ENCODE measurements around the gene ROBO4. TPM values are rescaled to one million over a fixed set of nuclear protein-coding genes. Genes with fewer than 3 reads are reported as not detected.
A peak's percentile ranks its signal among the peaks of the same experiment; 100 is the strongest.

Gene ROBO4
- total RNA-seq, 1 experiment from 2014 or later: 1.6 TPM

GRCh38 chr11:124945826-124946225, 48.2 kb upstream of the ROBO4 start:
- no peak overlapping the region for H3K9ac ChIP-seq (ENCODE audit: low read length)
- no peak overlapping the region for H3K27ac ChIP-seq (ENCODE audit: low read length)
- BruUV-seq (replicated peaks): no TSS peak
- intact Hi-C loops (cut with micrococcal nuclease): no loop called here
- no peaks in the 10 kb centered on the region for H4K20me1 ChIP-seq (ENCODE audit: low read length)
- DNase-seq (no peak), ATAC-seq (peak; percentile 51; the same call in 1 of the 2 replicates)
- H2AFZ ChIP-seq (ENCODE audit: low read length): no peak overlapping the region
- ChIA-PET CTCF (no interaction called here), POLR2A (ENCODE audit: unreplicated experiment) (no interaction called here)
- no peaks in the 10 kb centered on the region for H3F3A ChIP-seq (ENCODE audit: low read length, unreplicated experiment)
- no peaks in the 10 kb centered on the region for H3K9me3 ChIP-seq (ENCODE audit: low read length)
- no peaks in the 10 kb centered on the region for H3K9me2 ChIP-seq (replicated peaks; ENCODE audit: low read length)
- no peak overlapping the region for H3K4me2 ChIP-seq (ENCODE audit: low read length)
- H3K4me3 ChIP-seq (ENCODE audit: low read length): no peak overlapping the region
- no peaks in the 10 kb centered on the region for H3K27me3 ChIP-seq (ENCODE audit: low read length)
- no peaks in the 10 kb centered on the region for H3K79me2 ChIP-seq (ENCODE audit: low read length)
- H3K36me3 ChIP-seq (ENCODE audit: low read depth, low read length): no peaks in the 10 kb centered on the region
- TF ChIP-seq EZH2 (IDR thresholded peaks at IDR 0.05; ENCODE audit: low read length, unreplicated experiment) (no peak), CTCF (conservative IDR thresholded peaks at IDR 0.05; ENCODE audit: low read depth, low read length) (no peak), EZH2phosphoT487 (IDR thresholded peaks at IDR 0.05; ENCODE audit: borderline replicate concordance, low read length) (no peak)
- peaks cover 4% of the 10 kb centered on the region; the same call in 1 of the 2 replicates for H3K4me1 ChIP-seq (ENCODE audit: insufficient read depth, low read length)

GRCh38 chr11:124944565-124944964, 46.9 kb upstream of the ROBO4 start:
- DNase-seq (no peak), ATAC-seq (no peak)
- peaks cover 4% of the 10 kb centered on the region; the same call in 1 of the 2 replicates for H3K4me1 ChIP-seq (ENCODE audit: insufficient read depth, low read length)
- H4K20me1 ChIP-seq (ENCODE audit: low read length): no peaks in the 10 kb centered on the region
- H2AFZ ChIP-seq (ENCODE audit: low read length): no peak overlapping the region
- H3K4me2 ChIP-seq (ENCODE audit: low read length): no peak overlapping the region
- no peaks in the 10 kb centered on the region for H3K9me2 ChIP-seq (replicated peaks; ENCODE audit: low read length)
- H3K79me2 ChIP-seq (ENCODE audit: low read length): no peaks in the 10 kb centered on the region
- no peak overlapping the region for H3K4me3 ChIP-seq (ENCODE audit: low read length)
- intact Hi-C loops (cut with micrococcal nuclease): no loop called here
- POLR2A ChIA-PET (ENCODE audit: unreplicated experiment): no interaction called here
- CTCF ChIA-PET: interaction anchor here (0.5 kb wide), 1 partner anchor 69 kb away, joined by 3 read pairs; no protein-coding TSS in a partner anchor
- TF ChIP-seq CTCF (conservative IDR thresholded peaks at IDR 0.05; ENCODE audit: low read depth, low read length) (no peak), EZH2 (IDR thresholded peaks at IDR 0.05; ENCODE audit: low read length, unreplicated experiment) (no peak), EZH2phosphoT487 (IDR thresholded peaks at IDR 0.05; ENCODE audit: borderline replicate concordance, low read length) (no peak)
- H3K27me3 ChIP-seq (ENCODE audit: low read length): no peaks in the 10 kb centered on the region
- no peak overlapping the region for H3K9ac ChIP-seq (ENCODE audit: low read length)
- no peaks in the 10 kb centered on the region for H3F3A ChIP-seq (ENCODE audit: low read length, unreplicated experiment)
- no peaks in the 10 kb centered on the region for H3K36me3 ChIP-seq (ENCODE audit: low read depth, low read length)
- no TSS peak for BruUV-seq (replicated peaks)
- H3K9me3 ChIP-seq (ENCODE audit: low read length): no peaks in the 10 kb centered on the region
- no peak overlapping the region for H3K27ac ChIP-seq (ENCODE audit: low read length)

- Histone ChIP-seq H2AFZ (ENCODE audit: low read length) (no peak overlapping the region), H3K79me2 (ENCODE audit: low read length) (no peaks in the 10 kb centered on the region), H3K9me3 (ENCODE audit: low read length) (no peaks in the 10 kb centered on the region), H3F3A (ENCODE audit: low read length, unreplicated experiment) (no peaks in the 10 kb centered on the region), H3K9me2 (replicated peaks; ENCODE audit: low read length) (no peaks in the 10 kb centered on the region), H3K4me1 (ENCODE audit: insufficient read depth, low read length) (peaks cover 4% of the 10 kb centered on the region; the same call in 1 of the 2 replicates), H3K4me2 (ENCODE audit: low read length) (no peak overlapping the region), H3K27me3 (ENCODE audit: low read length) (no peaks in the 10 kb centered on the region), H3K4me3 (ENCODE audit: low read length) (no peak overlapping the region), H3K27ac (ENCODE audit: low read length) (no peak overlapping the region), H3K9ac (ENCODE audit: low read length) (no peak overlapping the region), H3K36me3 (ENCODE audit: low read depth, low read length) (no peaks in the 10 kb centered on the region), H4K20me1 (ENCODE audit: low read length) (no peaks in the 10 kb centered on the region)
- ATAC-seq (no peak), DNase-seq (no peak)
- POLR2A ChIA-PET (ENCODE audit: unreplicated experiment): no interaction called here
- TF ChIP-seq EZH2phosphoT487 (IDR thresholded peaks at IDR 0.05; ENCODE audit: borderline replicate concordance, low read length): no peak
- no peak for TF ChIP-seq EZH2 (IDR thresholded peaks at IDR 0.05; ENCODE audit: low read length, unreplicated experiment)
- no peak for TF ChIP-seq CTCF (conservative IDR thresholded peaks at IDR 0.05; ENCODE audit: low read depth, low read length)
- CTCF ChIA-PET: interaction anchor here (0.5 kb wide), 2 partner anchors 17 to 68 kb away, joined by 3 read pairs; no protein-coding TSS in a partner anchor
- intact Hi-C loops (cut with micrococcal nuclease): no loop called here
- no TSS peak for BruUV-seq (replicated peaks)
Observed at GRCh38 chr11:124943741-124944140, 46.1 kb upstream of the ROBO4 start.
